Gastroesophageal sphincter (tissue), 4 donors: Measurements from ENCODE around the gene TTLL9. TPM values are rescaled to one million over a fixed set of nuclear protein-coding genes. Genes with fewer than 3 reads are reported as not detected.
A peak's percentile ranks its signal among the peaks of the same experiment; 100 is the strongest.

Experiments
- ATAC-seq: fragments of 150-250 bp; one replicate; pipeline ENCODE4 v1.9.1; 2016; ENCODE audit warnings: mild to moderate bottlenecking, moderate library complexity
- H3K27ac ChIP-seq, 4 donors: fragments of 200-600 bp; sonication (generic) in 3 of 4; 1 replicate in 3 of 4; 2 replicates in 1 of 4; pipeline ENCODE4 v1.5.1; 2016 to 2019
- H3K27me3 ChIP-seq: fragments of 200-600 bp; sonication (generic); one replicate; pipeline ENCODE4 v1.5.1; 2019
- H3K36me3 ChIP-seq, 2 donors: fragments of 200-600 bp; sonication (generic); one replicate each; pipeline ENCODE4 v1.5.1; 2019; ENCODE audit warnings: control low read depth in 1 of 2
- H3K4me1 ChIP-seq, 3 donors: fragments of 200-600 bp; sonication (generic); 1 replicate in 2 of 3; 2 replicates in 1 of 3; pipeline ENCODE4 v1.5.1; 2016 to 2019; ENCODE audit warnings: control low read depth in 2 of 3
- H3K4me3 ChIP-seq, 2 donors: fragments of 200-600 bp; sonication (generic); one replicate each; pipeline ENCODE4 v1.5.1; 2019; ENCODE audit warnings: mild to moderate bottlenecking in 1 of 2, moderate library complexity in 1 of 2
- H3K9me3 ChIP-seq, 3 donors: fragments of 200-600 bp; sonication (generic); one replicate each; pipeline ENCODE4 v1.5.1; 2017 to 2019; ENCODE audit warnings: control low read depth in 2 of 3
- CTCF ChIP-seq, 4 experiments: fragments of 200-600 bp in 2 of 4; fragments of 450-650 bp in 2 of 4; sonication (generic) in 1 of 4; IDR thresholded peaks; one replicate each; pipeline ENCODE4 v1.5.1; 2017 to 2019; ENCODE audit warnings: antibody characterized with exemption in 4 of 4, mild to moderate bottlenecking in 2 of 4, moderate library complexity in 2 of 4
- EP300 ChIP-seq: sonication (generic); formaldehyde crosslinking; IDR thresholded peaks from one replicate; pipeline ENCODE4 v1.6.1; 2017; ENCODE audit warnings: antibody characterized with exemption, mild to moderate bottlenecking
- POLR2A ChIP-seq, 2 donors: fragments of 450-650 bp; IDR thresholded peaks; one replicate each; pipeline ENCODE4 v1.6.1; 2017; ENCODE audit warnings: antibody characterized with exemption in 2 of 2, mild to moderate bottlenecking in 2 of 2, moderate library complexity in 1 of 2
- POLR2AphosphoS5 ChIP-seq: sonication (generic); formaldehyde crosslinking; IDR thresholded peaks from one replicate; pipeline ENCODE4 v1.6.1; 2017; ENCODE audit warnings: antibody characterized with exemption
- WGBS, 2 donors: methylation state at CpG; one replicate each; pipeline ENCODE4 v1.1.5; 2018; ENCODE audit warnings: low coverage in 1 of 2; 5-methylcytosine and 5-hydroxymethylcytosine counted together
- total RNA-seq, 4 donors: library from RNA; depleted of rRNA; stranded (reverse); fragments of >200 nt; gene quantifications; one replicate each; pipeline ENCODE4 v1.1.0, GENCODE V29; 2016

TTLL9 gene
- total RNA-seq, 4 donors from 2014 or later: 0.47 TPM; not detected in 3

- 3 to 7% methylated on average over 18 to 21 of the region's 45 CpGs for WGBS, 2 donors
- peak; percentile 99 for ATAC-seq
- TF ChIP-seq POLR2A (IDR thresholded peaks at IDR 0.05): no peak
- no peak for TF ChIP-seq EP300
- TF ChIP-seq CTCF (IDR thresholded peaks at IDR 0.05): peak in 3 of 4 experiments; percentile 9 to 15 (median 12)
- TF ChIP-seq POLR2AphosphoS5: no peak
- no peaks in the 10 kb centered on the region for H3K27me3 ChIP-seq
- H3K9me3 ChIP-seq: no peaks in the 10 kb centered on the region
- no peaks in the 10 kb centered on the region for H3K36me3 ChIP-seq
- peaks cover 0 to 10% (median 0%) of the 10 kb centered on the region in 3 donors for H3K4me1 ChIP-seq
- H3K4me3 ChIP-seq: peak overlapping the region; percentile 48 to 56
- H3K27ac ChIP-seq: peak overlapping the region; percentile 10 to 83 (median 80)
Measured at GRCh38 chr20:31879143-31879987, 8.9 kb downstream of the TTLL9 start.

- H3K4me3 ChIP-seq: no peak overlapping the region
- H3K4me1 ChIP-seq: peaks cover 0 to 10% (median 0%) of the 10 kb centered on the region in 3 donors
Measured at GRCh38 chr20:31881945-31882344, 11.5 kb downstream of the TTLL9 start.

DNA sequence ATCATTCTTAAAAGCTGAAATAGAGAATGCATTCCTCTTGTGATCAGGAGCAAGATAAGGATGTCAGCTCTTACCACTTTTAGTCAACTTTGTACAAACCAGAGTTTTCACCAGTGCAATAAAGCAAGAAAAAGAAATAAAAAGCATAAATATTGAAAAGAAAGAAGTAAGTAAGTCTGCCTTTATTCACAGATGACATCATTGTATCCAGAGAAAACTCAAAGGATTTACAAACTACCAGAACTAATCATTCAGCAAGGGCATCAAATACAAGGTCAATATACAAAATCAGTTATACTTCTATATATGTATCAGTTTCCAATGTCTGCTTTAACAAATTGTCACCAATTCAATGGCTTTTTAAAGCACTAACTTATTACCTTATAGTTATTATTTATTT lies 13.4 kb downstream of the TTLL9 start:
- no peaks in the 10 kb centered on the region for H3K36me3 ChIP-seq
- no peak for ATAC-seq
- no peak overlapping the region for H3K4me3 ChIP-seq
- peaks cover 5% of the 10 kb centered on the region for H3K27me3 ChIP-seq
- H3K9me3 ChIP-seq: no peaks in the 10 kb centered on the region
- TF ChIP-seq POLR2A (IDR thresholded peaks at IDR 0.05) (no peak), POLR2AphosphoS5 (no peak), EP300 (no peak), CTCF (IDR thresholded peaks at IDR 0.05) (no peak)
- no peak overlapping the region for H3K27ac ChIP-seq
- H3K4me1 ChIP-seq: peaks cover 0 to 10% (median 0%) of the 10 kb centered on the region in 3 donors

More at GRCh38 chr20:31881945-31882344, 11.5 kb downstream of the TTLL9 start:
- Histone ChIP-seq H3K27me3 (peaks cover 5% of the 10 kb centered on the region), H3K27ac (no peak overlapping the region), H3K36me3 (no peaks in the 10 kb centered on the region), H3K9me3 (no peaks in the 10 kb centered on the region)
- TF ChIP-seq POLR2AphosphoS5: no peak
- WGBS, 2 donors: 60 to 68% methylated on average over 2 to 5 of the region's 5 CpGs
- no peak for ATAC-seq

GRCh38 chr20:31890646-31891045 lies 20.2 kb downstream of the TTLL9 start:
- H3K4me3 ChIP-seq: no peak overlapping the region
- peaks cover 9% of the 10 kb centered on the region for H3K27me3 ChIP-seq
- H3K9me3 ChIP-seq: no peaks in the 10 kb centered on the region
- no peak overlapping the region for H3K27ac ChIP-seq
- H3K36me3 ChIP-seq: no peaks in the 10 kb centered on the region
- no peak for TF ChIP-seq CTCF (IDR thresholded peaks at IDR 0.05)
- no peak for TF ChIP-seq EP300
- TF ChIP-seq POLR2AphosphoS5: no peak
- TF ChIP-seq POLR2A (IDR thresholded peaks at IDR 0.05): no peak
- no peak for ATAC-seq
- H3K4me1 ChIP-seq: no peaks in the 10 kb centered on the region
- 66% methylated on average over 3 of the region's 8 CpGs; no CpG with 5 or more reads in 1 of the 2 donors for WGBS, 2 donors

DNA sequence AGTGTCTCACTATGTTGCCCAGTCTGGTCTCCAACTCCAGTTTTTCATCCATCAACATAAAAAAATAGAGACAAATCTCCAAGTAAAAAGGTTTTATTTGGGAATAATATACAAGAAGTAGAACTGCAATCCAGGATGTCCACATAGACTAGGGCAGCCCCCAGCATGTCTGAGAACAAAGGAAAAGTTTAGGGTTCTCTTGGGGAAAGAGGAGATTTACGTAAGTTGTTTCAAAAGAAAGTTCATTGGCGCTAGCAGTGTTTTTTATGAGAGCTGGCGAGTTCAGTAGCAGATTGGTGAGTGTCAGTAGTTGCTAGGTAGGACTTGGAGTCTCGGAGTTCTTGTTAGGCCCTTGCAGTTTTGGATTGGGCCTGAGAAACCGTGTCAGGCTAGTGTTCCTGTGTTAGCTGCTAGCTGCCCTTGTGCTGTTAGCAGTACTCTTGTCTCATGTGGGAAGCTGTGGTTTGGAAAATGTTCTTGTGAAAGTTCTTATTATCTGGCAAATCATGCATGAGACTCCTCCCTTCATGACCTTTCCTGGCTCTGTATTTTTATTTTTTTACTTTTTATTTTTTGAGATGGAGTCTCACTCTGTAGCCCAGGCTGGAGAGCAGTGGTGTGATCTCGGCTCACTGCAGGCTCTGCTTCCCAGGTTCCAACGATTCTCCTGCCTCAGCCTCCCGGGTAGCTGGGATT lies 24.7 kb downstream of the TTLL9 start:
- ATAC-seq: peak; percentile 95
- TF ChIP-seq CTCF (IDR thresholded peaks at IDR 0.05) (no peak), EP300 (no peak), POLR2AphosphoS5 (no peak), POLR2A (IDR thresholded peaks at IDR 0.05) (no peak)
- H3K4me1 ChIP-seq: no peaks in the 10 kb centered on the region
- no peaks in the 10 kb centered on the region for H3K36me3 ChIP-seq
- peaks cover 4% of the 10 kb centered on the region for H3K27me3 ChIP-seq
- no peaks in the 10 kb centered on the region for H3K9me3 ChIP-seq
- 41 to 55% methylated on average over 5 to 8 of the region's 8 CpGs for WGBS, 2 donors
- H3K4me3 ChIP-seq: no peak overlapping the region
- H3K27ac ChIP-seq: peak overlapping the region in 3 of 4 donors; percentile 40 to 62 (median 54)
